ENCODE data around the gene ARID5B. TPM values are rescaled to one million over a fixed set of nuclear protein-coding genes. Genes with fewer than 3 reads are reported as not detected.

The ARID5B gene
- total and polyA plus RNA-seq, 2 of the 4 experiments (the other 2 are of a cell fraction): 41.0 to 125 TPM

DNA sequence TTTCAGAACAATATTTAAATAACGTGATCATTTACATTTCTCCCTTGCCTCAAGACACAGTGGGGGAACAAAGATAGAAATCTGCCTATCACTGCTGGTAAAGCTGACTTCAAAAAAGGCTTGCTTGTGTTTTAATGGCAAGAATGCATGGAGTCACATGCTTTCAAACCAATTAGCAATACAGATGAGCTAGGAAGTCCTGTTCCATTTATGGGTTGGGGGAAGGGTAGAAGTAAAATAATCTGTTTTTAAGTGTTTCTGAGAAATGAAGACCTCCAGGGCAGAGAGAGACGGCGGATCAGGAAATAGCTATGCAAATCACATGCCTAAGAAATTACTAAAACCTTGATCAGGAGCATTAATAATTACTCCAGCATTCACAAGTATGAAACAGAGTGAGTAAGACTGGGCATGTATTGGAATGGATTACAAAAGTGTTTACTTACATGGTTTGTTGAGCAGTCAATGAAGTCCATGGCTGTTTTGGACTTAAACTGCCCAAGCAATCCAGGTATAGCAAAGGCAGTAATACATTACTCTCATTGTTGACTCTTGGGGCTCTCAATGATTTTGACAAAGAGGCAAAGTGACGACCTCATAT lies 142.0 kb downstream of the ARID5B start:
- peak overlapping the region; percentile 92; the same call in 1 of the 2 replicates for H3K4ac ChIP-seq (ENCODE audit: low read depth, low read length)
- H3K23ac ChIP-seq (ENCODE audit: low read depth, low read length): peak overlapping the region; percentile 90
- ChIA-PET POLR2A (ENCODE audit: unreplicated experiment) (interaction anchor here (1.0 kb wide), 1 partner anchor 9 kb away, joined by 4 read pairs; no protein-coding TSS in a partner anchor), CTCF (interaction anchor here (1.0 kb wide), 1 partner anchor 12 kb away, joined by 3 read pairs; no protein-coding TSS in a partner anchor)
- H4K8ac ChIP-seq (ENCODE audit: low read depth in 2 of 2, low read length in 2 of 2): peak overlapping the region; percentile 82 to 90
- peak; percentile 42 for ATAC-seq (ENCODE audit: low read depth)
- H2AK9ac ChIP-seq (replicated peaks; ENCODE audit: low read depth, low read length, poor library complexity): no peak overlapping the region
- H3K4me1 ChIP-seq (ENCODE audit: control insufficient read depth, insufficient read depth, low read length): peaks cover 30% of the 10 kb centered on the region
- H2BK120ac ChIP-seq (ENCODE audit: low read depth, low read length): peak overlapping the region; percentile 96
- peak overlapping the region; percentile 95 for H4K91ac ChIP-seq (ENCODE audit: insufficient read depth, low read depth, low read length)
- peak overlapping the region; percentile 92 for H2BK5ac ChIP-seq (ENCODE audit: low read depth, low read length, poor library complexity, severe bottlenecking)
- H4K5ac ChIP-seq (ENCODE audit: low read depth, low read length): no peak overlapping the region; the same call in 1 of the 2 replicates
- H2BK15ac ChIP-seq (ENCODE audit: low read depth, low read length): peak overlapping the region; percentile 75; the same call in 2 of the 3 replicates
- dilution Hi-C loops (cut with HindIII; ENCODE audit: low sequenced_read_pairs, unreplicated experiment): no loop called here
- peak overlapping the region; percentile 96 for H3K27ac ChIP-seq (ENCODE audit: insufficient read depth, low read length)
- DNase-seq: peak; percentile 82
- no CpG with 5 or more reads among the region's 4 CpGs for WGBS, 2 experiments (ENCODE audit: extremely low coverage in 2 of 2, insufficient read length in 1 of 2)
- H3K9ac ChIP-seq (ENCODE audit: low read depth, low read length): peak overlapping the region; percentile 53; the same call in 1 of the 2 replicates
- TF ChIP-seq NFE2L2 (IDR thresholded peaks at IDR 0.05; ENCODE audit: low read depth, low read length) (no peak), CEBPB (IDR thresholded peaks at IDR 0.05; ENCODE audit: low read depth, low read length) (0 out of 2 replicates have a peak, but pooled peaks have one; percentile 6)
- TF ChIP-seq, protein P1, sequence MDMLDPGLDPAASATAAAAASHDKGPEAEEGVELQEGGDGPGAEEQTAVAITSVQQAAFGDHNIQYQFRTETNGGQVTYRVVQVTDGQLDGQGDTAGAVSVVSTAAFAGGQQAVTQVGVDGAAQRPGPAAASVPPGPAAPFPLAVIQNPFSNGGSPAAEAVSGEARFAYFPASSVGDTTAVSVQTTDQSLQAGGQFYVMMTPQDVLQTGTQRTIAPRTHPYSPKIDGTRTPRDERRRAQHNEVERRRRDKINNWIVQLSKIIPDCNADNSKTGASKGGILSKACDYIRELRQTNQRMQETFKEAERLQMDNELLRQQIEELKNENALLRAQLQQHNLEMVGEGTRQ (IDR thresholded peaks at IDR 0.05; ENCODE audit: low read depth, low read length): peak; percentile 51; the same call in 1 of the 2 replicates
- H2AK5ac ChIP-seq (ENCODE audit: low read depth, low read length): peak overlapping the region; percentile 72
- H3K79me1 ChIP-seq (ENCODE audit: low read depth in 1 of 2, low read length in 2 of 2): peaks cover 22 to 71% of the 10 kb centered on the region in 2 experiments
- H2BK20ac ChIP-seq (ENCODE audit: low read depth, low read length): peak overlapping the region; percentile 98
- in situ Hi-C loops (cut with MboI; ENCODE audit: low sequenced_read_pairs): loop anchor here (25.0 kb wide), 3 partner anchors 544 to 1231 kb away; partner anchors contain the start of genes ADO and EGR2
- H3K9me3 ChIP-seq (ENCODE audit: control insufficient read depth, insufficient read depth, low read length): no peaks in the 10 kb centered on the region
- H3K4me3 ChIP-seq (ENCODE audit: insufficient read depth, low read depth, low read length): no peak overlapping the region
- intact Hi-C loops (cut with micrococcal nuclease): loop anchor here (10.0 kb wide), 2 partner anchors 761 to 1079 kb away; partner anchors contain the start of gene ADO
- no peaks in the 10 kb centered on the region for H4K20me1 ChIP-seq (ENCODE audit: insufficient read depth, low read length)
- H3K27me3 ChIP-seq (ENCODE audit: control insufficient read depth, insufficient read depth, low read length): no peaks in the 10 kb centered on the region
- peaks cover 27% of the 10 kb centered on the region for H3K9me1 ChIP-seq (ENCODE audit: insufficient read depth, low read length)
- BruUV-seq (replicated peaks): no TSS peak
- peak overlapping the region; percentile 93 for H3K56ac ChIP-seq (ENCODE audit: extremely low read depth, insufficient read depth, low read length)
- H3K14ac ChIP-seq (replicated peaks; ENCODE audit: low read depth, low read length): peak overlapping the region; percentile 89
- peak overlapping the region; percentile 7; the same call in 1 of the 2 replicates for H3K4me2 ChIP-seq (ENCODE audit: low read depth, low read length)
- peak overlapping the region; percentile 91; the same call in 1 of the 2 replicates for H3K18ac ChIP-seq (ENCODE audit: low read depth, low read length)
- H3K36me3 ChIP-seq (ENCODE audit: control insufficient read depth, insufficient read depth, low read length): peaks cover 4% of the 10 kb centered on the region
- no peak overlapping the region for H2AFZ ChIP-seq (replicated peaks; ENCODE audit: low read length, poor library complexity)
